ENCODE data around the gene PIEZO1.

DNA sequence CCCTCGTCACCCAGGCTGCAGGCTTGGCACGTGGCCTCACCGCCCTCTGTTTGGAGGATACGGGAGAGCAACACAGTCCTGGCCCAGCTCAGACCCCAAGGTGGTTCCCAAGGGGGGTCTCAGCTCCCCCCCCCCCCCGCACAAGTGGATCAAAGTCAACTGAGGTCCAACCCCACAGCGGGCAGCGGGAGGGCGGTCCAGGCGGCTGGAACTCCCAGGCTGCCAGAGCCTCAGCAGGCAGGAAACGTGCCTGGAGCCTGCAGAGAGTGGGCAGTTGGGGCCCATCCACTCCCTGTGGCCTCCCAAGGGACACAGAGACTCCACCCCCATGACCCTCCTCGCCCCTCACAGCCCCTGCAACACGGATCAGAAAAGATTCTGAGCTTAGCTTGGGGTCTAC lies 36.7 kb downstream of the PIEZO1 start:
- TF ChIP-seq, protein P1, sequence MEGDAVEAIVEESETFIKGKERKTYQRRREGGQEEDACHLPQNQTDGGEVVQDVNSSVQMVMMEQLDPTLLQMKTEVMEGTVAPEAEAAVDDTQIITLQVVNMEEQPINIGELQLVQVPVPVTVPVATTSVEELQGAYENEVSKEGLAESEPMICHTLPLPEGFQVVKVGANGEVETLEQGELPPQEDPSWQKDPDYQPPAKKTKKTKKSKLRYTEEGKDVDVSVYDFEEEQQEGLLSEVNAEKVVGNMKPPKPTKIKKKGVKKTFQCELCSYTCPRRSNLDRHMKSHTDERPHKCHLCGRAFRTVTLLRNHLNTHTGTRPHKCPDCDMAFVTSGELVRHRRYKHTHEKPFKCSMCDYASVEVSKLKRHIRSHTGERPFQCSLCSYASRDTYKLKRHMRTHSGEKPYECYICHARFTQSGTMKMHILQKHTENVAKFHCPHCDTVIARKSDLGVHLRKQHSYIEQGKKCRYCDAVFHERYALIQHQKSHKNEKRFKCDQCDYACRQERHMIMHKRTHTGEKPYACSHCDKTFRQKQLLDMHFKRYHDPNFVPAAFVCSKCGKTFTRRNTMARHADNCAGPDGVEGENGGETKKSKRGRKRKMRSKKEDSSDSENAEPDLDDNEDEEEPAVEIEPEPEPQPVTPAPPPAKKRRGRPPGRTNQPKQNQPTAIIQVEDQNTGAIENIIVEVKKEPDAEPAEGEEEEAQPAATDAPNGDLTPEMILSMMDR (IDR thresholded peaks at IDR 0.05) = no peak
- TF ChIP-seq EZH2 (IDR thresholded peaks at IDR 0.05; ENCODE audit: borderline replicate concordance, insufficient read depth, low read depth, low read length, poor library complexity, severe bottlenecking) = no peak

Measured in B cell (primary cell).